HG03066 (cell line): ENCODE measurements around the gene LRRC14B.
A peak's percentile ranks its signal among the peaks of the same experiment; 100 is the strongest.
"Not testable (repeated sequence)": the region's sequence is repeated elsewhere in the genome, so short reads cannot be mapped to it uniquely, and the experiment has no call there.

ENCODE experiments used
- ATAC-seq: cut with Tn5 transposase; IDR thresholded peaks from one replicate; pipeline ENCODE4 v1.9.1; 2021; ENCODE audit warnings: low read depth; ENCODE audit not compliant: unreplicated experiment

LRRC14B gene

DNA sequence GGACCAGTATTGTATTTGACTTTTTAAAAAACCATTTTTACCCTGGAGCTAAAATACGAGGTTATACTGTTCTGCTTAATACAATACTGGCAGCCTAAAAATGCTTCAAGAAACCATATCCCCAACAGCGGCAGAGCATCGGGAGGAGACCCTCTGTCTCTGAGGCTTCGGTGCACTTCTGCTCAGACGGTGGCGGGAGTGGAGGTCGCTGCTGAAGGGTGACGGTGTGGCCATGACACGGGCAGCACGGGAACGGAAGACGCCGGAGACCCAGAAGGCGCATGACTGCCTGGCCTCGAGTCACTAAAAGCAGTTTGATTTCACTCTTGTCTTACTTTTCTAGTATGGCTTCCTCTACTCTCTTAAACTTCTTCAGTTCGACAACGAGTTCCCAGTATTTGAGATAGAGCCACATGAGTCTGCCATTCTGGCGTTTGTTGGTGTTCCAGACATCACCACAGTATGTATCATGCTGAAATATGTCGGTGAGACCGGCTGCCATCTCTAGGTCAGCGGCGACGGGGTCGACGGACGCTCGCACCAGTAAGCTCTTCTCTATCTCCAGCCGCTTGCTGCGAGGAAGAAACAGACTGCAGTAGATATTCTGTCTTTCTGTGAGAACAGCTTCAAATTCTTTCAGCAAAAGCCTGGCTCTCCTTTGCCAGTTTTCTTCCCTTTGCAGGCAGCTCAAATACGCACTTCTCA is 13.8 kb downstream of the LRRC14B start:
- no peak for ATAC-seq

DNA sequence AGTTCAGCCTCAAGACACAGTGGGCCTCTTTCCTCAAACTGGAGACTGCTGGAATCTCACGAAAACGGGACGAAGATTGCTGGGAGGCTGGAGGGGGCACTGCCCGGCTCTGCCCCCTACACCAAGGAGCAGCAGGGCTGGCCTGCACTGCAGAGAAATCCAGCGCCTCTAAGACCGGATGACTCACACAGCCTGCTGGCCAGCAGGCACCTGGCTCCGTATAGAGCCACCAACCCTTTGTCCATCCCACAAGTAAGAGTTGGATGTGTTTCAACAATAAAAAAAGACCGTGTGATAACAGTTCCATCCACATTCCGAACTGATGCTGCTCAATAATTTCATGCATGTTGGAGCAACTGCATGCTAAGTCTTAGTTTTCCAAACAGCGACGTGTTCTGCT is 15.1 kb downstream of the LRRC14B start:
- no peak for ATAC-seq

DNA sequence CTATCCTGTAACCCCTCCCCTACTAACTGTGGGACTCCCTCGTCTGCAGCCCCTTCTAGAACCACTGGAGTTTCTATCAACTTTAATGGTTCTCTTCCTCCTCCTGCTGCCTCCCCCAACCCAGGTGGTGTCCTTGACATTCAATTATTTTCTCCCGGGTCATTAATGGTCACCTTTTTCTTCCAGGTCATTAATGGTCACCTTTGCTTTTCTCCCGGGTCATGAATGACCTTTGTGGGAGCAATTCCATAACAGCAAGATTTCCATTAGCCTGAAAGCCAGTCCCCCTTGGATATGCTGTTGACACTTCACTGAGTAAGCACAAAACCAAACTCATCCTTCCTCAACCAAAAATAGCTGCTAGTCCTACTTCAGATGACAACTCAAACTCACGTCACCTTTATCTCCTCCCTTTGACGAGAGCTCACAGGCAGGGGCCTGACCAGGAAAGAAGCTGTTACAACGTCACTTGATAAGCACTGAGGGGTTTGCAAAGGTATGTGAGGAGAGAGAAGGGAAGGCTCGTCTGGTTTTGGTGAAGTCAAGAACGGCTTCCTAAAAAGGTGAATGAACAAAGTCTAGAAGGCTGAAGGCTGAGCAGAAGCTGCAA is 15.7 kb downstream of the LRRC14B start:
- ATAC-seq = no peak

DNA sequence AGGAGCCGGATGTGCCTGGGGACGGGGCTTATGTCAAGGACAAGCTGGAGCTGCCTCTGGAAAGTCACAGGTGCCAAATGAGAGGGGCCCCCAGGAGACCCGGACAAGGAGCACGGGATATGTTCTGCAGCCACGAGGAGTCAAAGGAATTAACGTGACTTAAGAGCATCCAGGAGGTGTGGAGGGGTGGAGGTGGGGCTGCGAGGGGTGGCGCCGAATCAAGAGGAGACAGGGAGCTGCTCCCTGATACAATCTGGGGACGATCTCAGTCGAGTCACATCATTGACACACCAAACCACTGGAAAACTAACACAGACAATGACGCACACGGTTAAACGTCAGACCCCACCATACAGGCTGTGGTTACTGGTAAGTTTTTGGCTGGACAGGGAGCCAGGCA is 16.3 kb downstream of the LRRC14B start:
- ATAC-seq = no peak

DNA sequence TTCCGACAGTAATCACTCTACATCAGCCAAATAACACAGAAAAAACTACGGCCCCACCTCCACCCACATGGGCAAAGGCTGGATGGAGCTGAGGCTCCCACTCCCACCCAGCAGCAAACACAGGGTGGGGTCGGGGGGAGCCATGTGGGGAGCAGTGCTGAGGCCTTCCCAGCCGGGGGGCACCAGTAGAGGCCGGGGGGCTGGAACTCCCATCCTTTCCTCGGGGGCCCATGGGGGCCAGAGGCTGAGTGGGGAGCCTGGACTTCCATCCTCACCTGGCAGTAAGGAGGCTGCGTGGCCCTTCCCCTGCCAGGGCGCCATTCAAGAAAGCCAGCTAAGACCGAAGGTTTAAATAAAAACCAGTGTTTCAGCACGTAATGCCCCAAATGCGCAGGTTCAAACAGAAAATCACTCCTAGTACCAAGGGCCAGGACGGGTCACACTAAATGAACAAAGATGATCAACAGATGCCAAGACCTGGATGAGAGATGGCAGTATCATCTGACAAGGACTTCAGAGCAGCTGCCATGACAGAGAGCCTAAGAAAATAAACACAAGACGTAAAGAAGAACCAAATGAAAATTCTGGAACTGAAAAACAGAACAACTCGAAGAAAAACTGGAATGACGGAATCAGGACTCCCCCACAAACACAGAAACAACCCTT is 17.3 kb downstream of the LRRC14B start:
- no peak for ATAC-seq

DNA sequence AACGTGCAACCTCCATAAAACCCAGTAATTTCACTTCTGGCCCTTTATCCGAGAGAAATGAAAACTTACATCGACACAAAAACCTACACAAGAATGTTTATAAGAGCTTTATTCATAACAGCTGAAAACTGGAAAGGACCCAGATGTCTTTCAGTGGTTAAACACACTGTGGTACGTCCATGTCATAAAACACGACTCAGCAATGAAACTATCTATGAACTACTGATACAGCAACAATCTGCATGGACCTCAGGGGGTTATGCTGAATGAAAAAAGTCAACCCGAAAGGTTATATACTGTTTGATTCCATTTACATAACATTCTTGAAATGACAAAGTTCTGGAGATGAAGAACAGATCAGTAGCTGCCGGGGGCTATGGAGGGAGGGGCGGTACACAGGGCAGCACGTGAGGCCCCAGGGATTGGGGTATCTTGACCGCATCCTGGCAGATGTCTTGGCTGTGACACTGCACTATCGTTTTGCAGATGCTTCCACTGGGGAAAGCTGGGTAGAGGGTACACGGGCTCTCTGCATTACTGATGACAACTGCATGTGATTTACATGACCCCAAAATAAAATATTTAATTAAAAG is 22.6 kb downstream of the LRRC14B start:
- no peak for ATAC-seq

DNA sequence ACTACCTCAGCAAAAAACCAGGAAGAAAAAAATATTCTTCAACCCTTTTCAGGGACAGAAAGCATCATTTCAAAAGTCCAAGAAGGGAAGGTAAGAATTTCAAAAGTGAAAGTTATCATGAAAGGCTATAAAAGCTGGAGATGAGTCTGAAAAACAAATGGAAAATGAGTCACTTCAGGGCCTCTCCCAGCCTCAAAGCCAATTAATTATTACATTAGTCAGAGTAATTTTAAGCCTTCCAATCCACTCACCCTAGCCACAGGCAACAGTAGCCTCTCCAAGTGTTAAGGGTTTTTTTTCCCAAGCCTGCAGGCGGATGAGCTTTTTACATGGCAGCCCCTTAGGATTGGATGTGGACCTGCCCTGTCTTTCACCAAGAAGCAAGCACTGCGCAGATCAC is 24.0 kb downstream of the LRRC14B start:
- ATAC-seq = not testable (repeated sequence)

DNA sequence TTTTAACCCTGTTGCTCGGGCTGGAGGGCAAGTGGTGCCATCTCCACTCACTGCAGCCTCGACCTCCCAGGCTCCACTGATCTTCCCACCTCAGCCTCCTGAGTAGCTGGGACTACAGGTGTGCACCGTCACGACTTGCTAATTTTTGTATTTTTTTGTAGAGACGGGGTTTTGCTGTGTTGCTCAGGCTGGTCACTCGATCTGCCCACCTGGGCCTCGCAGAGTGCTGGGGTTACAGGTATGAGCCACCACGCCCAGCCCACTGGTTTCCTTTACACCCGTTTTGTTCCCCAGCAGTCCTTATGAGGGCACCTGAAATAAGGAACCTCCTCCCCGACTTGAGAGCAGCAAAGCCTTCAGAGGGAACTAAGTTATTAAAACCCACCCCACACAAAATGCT is 24.8 kb downstream of the LRRC14B start:
- ATAC-seq = not testable (repeated sequence)

DNA sequence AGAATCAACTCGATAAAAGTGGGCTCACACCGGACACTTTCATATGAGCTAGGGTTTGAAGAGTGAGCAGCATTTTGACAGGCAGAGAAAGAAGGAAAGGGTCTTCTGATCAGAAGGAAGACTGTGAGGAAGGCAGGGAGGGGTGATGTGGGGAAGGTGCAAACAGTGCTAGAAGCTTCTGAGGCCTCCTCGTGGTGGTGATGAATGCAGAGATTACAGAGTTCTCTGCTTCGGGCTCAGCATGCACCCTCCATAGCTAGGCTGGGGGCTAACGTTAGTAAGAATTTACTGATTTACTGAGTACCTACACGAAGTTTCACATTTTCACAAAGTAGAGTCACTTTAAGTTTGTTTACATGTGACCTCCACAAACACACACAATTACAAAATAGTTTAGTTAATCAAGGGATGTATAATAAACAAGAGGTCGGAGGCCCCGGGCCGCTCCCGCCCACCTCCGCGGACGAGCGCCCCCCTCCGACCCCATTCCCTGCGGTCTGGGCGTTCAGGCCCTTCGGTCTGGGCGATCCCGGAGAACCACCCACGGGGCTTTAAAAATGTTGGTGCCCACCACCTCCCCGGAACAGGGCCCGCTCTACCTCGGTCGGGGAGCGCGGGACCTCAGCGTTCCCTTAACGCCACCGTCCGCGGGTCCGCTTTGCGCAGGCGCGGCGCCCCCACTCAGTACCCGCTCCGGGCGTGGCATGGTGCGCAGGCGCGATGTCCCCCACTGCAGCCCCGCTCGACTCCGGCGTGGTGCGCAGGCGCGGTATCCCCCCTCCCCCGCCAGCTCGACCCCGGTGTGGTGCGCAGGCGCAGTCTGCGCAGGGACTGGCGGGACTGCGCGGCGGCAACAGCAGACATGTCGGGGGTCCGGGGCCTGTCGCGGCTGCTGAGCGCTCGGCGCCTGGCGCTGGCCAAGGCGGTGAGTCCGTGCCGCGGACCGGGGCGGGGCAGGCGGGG is 26.5 kb downstream of the LRRC14B start, which contains the start of the genes CCDC127 and SDHA:
Gene CCDC127 (minus strand): TSS at position 660 of the 963 bp plus-strand sequence. CDS start 1,304 bp downstream, outside the sequence.
Gene SDHA (plus strand): TSS at position 827 of the 963 bp plus-strand sequence. CDS start 36 bp downstream, at position 863.
- ATAC-seq = peak; percentile 70

DNA sequence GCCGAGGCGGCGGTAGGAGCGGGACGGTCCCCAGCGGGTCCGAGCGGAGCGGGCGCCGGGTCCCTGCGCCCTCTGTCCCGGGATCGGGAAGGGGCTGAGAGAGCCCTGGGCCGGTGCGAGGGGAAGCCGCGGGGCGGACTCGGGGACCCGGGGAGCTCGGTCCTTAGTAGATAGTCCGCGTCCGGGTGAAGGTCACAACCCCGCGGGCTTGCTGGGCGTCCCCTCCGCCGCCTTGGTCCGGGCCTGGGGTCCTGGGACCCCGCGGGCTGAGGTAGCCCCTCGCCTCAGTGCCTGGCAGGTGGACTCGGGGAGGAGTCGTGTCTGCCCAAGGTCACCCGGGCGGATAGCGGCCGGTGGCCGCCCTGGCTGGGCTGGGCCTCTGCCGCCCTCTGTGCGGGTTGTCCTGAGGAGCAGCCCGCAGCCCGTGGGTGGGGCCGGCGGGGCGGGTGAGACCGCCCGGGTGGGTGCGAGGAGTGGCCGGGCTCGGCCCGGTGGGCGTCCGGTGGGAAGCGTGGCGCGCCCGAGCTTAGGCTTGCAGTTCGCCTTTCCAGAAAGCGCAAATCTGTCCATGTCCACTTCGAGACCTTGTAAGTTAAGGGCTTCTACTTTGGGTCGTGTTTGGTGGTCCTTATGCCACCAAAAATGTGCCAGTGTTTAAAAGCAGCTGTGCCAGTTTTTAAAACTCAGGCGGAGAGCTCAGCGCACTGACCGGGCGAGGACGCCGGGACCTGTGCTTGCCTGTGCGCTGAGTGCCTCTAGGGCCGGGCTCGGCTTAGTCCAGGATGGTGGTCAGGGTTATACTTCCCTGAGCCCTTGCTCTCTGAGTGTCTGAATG is 27.4 kb downstream of the LRRC14B start:
- ATAC-seq = peak; percentile 25

DNA sequence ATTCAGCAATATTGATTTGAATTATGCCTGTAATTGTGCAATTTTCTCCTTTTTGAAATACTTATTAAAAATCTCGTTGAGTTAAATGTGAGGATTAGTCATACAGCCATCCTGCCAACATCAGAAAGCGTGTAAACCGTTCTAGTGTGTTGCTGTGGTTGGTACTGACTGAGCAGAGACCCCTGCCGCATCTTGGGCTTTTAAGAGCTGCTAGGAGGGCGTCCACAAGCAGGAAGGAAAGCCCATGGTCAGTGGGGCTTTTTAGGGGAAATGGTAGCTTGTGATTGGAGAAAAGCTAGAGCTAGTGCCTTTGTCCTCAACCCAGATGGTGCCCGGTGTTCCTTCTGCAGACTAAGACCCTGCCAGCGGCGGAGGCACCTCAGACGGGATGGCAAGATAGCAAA is 28.2 kb downstream of the LRRC14B start:
- no peak for ATAC-seq

DNA sequence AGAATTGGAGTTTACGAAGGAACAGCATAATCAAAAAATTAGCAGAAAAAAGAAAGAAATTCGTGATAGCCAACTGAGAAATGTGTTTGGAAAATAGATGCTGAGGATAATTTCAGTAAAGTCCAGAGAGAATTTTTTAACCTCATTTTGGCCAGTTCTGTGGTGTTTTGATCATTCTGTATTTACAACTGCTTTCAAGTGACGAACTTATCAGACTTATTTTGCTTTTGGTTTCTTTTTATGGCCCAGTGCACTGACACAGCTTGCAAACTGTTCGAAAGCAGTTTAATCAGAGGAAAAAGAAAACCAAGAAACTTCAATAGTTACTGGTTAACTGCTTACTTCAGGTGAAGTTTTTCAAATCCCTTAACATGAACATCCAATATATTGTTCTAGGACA is 28.7 kb downstream of the LRRC14B start:
- ATAC-seq = no peak

DNA sequence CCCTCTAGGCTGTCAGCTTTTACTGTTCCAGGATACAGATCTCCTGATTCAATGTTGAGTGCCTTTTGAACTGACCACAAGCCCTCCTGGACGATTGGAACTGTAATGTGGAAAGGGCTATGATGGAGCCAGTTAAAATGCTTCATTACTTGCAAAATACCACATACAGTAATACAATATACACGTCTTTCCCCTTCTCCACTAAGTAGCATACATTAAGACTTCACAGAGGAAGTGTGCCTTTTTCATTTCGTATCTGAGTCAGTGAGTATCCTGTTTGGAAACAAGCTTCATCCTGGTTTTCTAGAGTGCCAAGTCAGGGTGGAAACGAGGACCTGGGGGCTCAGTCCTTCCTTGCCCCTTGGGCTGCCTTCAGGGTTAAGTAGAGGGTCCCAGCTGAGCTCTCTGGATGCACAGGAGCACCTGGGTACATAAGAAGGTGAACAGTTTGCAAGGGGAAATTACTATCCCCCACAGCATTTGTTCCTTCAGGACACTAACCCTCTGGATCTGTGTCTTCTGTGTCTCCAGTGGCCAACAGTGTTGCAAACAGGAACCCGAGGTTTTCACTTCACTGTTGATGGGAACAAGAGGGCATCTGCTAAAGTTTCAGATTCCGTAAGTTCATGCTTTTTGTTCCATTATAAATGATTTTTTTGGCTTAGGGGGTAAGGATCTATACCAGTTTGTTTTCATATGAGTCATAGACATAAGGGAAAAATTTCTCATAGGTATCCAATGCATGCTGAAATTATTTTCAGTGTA is 31.8 kb downstream of the LRRC14B start:
- not testable (repeated sequence) for ATAC-seq

DNA sequence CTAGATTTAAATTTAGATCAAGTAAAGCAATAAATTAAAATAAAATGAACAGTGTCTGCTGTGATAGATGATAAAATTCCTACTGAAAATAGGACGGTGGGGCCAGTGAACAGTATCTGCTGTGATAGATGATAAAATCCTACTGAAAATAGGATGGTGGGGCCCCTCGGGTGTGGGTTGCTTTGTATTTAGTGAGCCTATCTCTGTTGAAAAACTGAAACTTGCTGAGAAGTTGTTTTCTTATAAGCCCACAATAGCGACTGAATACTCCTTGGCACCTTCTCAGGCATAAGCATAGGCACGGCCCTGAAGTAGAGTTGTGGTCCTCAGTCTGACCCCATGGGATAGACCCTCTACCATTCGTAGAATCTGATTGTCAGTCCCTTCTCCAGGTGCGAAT is 32.5 kb downstream of the LRRC14B start:
- ATAC-seq = no peak

DNA sequence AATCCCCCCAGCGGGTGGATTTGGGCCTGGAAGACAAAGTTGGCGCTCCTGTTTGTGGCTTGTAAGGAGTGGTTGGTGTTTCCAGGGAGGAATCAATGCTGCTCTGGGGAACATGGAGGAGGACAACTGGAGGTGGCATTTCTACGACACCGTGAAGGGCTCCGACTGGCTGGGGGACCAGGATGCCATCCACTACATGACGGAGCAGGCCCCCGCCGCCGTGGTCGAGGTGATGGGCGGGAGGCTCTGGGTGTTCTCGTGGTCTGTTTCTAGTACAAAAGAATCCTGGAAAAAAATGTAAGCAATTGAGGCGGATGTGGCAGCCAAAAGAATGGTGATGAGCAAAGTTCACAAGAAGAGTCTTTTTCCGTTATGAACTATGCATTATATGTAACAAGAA is 34.0 kb downstream of the LRRC14B start:
- ATAC-seq = no peak

DNA sequence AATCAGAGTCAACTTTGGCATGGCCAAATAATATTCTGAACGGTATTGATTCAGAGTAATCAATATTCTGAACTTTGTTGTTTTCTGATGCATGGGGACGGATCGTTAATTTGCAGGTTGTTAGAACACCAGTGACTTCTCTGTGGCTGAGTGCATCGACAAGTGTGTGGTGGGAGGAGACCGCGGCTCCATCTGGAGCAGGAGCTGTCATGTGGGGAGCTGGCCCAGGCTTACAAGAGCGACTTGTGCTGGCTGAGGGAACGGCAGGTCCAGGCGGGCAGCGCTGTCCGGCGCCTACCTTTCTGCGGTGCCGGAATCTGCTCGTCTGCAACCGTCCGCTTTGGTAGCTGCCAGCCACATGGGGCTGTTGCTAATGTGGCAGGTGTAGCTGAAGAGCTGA is 36.1 kb downstream of the LRRC14B start:
- ATAC-seq = not testable (repeated sequence)

DNA sequence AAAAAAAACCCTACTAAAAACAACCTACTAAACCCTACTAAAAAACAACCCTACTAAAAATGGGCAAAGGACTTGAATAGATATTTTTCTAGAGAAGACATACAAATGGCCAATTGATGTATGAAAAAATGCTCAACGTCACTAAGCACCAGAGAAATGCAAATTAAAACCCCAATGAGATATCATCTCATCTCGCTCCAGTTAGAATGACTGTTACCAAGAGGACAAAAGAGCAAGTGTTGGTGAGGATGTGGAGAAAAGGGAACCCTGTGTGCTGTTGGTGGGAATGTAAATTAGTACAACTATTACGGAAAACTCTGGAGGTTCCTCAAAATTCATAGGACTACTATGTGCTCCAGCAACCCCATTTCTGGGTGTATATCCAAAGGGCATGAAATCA is 37.6 kb downstream of the LRRC14B start:
- ATAC-seq = no peak

DNA sequence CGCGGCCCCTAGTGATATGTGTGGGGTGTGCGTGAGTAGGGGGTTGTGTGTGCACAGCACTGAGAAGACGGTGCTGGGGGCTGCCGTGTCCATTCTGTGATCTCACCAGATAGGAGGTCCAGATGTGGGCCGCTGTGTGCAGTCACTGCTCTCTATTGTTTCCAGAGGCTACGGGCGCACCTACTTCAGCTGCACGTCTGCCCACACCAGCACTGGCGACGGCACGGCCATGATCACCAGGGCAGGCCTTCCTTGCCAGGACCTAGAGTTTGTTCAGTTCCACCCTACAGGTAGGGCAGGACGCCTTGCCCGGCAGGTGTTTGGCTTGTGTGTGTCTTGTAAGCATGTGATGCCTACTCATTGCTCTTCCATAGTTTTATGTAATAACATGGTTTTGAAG is 39.4 kb downstream of the LRRC14B start:
- no peak for ATAC-seq

DNA sequence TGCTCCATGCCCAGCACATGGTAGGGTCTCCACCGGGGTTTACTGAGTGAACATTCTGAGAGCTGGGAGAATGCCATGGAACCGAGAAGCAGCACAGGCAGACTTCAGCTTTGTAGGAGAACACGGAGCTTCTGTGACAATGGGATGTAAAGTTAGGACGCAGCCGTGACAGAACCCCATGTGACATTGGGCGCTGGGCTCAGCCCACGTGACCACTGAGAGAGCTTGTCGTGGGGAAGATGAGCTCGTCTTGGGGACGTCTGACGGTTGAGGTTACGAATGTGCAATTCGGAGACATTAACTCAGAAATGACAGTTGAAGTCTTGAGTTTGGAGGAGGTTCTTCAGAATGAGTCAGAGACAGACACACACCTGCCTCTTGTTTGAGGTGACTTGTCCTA is 40.4 kb downstream of the LRRC14B start:
- ATAC-seq = no peak
